DOHH2 (cell line): ENCODE data around the gene CDT1.

Experiments used
- H3F3A ChIP-seq: fragments of 200-600 bp; sonication (generic), shearing (Covaris generic); 2 replicates; pipeline ENCODE4 v1.6.0; 2016; ENCODE audit warnings: antibody characterized with exemption, mild to moderate bottlenecking; ENCODE audit not compliant: control insufficient read depth, insufficient read depth
- H3K27ac ChIP-seq: fragments of 200-600 bp; sonication (generic); 2 replicates; pipeline ENCODE4 v1.5.1; 2014; ENCODE audit warnings: low read depth, mild to moderate bottlenecking, low read length, moderate library complexity
- H3K27me3 ChIP-seq: fragments of 200-600 bp; sonication (generic); 2 replicates; pipeline ENCODE4 v1.6.1; 2014; ENCODE audit warnings: mild to moderate bottlenecking, low read length, mixed read lengths; ENCODE audit not compliant: control insufficient read depth
- H3K36me3 ChIP-seq: fragments of 200-600 bp; sonication (generic); 2 replicates; pipeline ENCODE4 v1.6.1; 2014; ENCODE audit warnings: mild to moderate bottlenecking, low read length, moderate library complexity, mixed read lengths; ENCODE audit not compliant: control insufficient read depth
- H3K4me1 ChIP-seq: fragments of 200-600 bp; sonication (generic); 2 replicates; pipeline ENCODE4 v1.6.1; 2014; ENCODE audit warnings: mild to moderate bottlenecking, low read length, mixed read lengths; ENCODE audit not compliant: control insufficient read depth
- H3K4me2 ChIP-seq: fragments of 200-600 bp; sonication (generic); 2 replicates; pipeline ENCODE4 v1.6.0; 2014; ENCODE audit warnings: mild to moderate bottlenecking, low read length, moderate library complexity
- H3K4me3 ChIP-seq: fragments of 200-600 bp; sonication (generic); 2 replicates; pipeline ENCODE4 v1.5.1; 2014; ENCODE audit warnings: mild to moderate bottlenecking, low read length, mixed read lengths
- H3K79me2 ChIP-seq: fragments of 200-600 bp; sonication (generic); 2 replicates; pipeline ENCODE4 v1.6.1; 2014; ENCODE audit warnings: mild to moderate bottlenecking, low read length, mixed read lengths; ENCODE audit not compliant: control insufficient read depth
- H3K9me2 ChIP-seq: fragments of 200-600 bp; sonication (generic); replicated peaks from 2 replicates; pipeline ENCODE4 v1.6.1; 2014; ENCODE audit warnings: mild to moderate bottlenecking, low read length, mixed read lengths; ENCODE audit not compliant: control insufficient read depth
- H3K9me3 ChIP-seq: fragments of 200-600 bp; sonication (generic); 2 replicates; pipeline ENCODE4 v1.6.1; 2014; ENCODE audit warnings: antibody characterized with exemption, low read length, mixed read lengths; ENCODE audit not compliant: control insufficient read depth, insufficient read depth
- H4K20me1 ChIP-seq: fragments of 200-600 bp; sonication (generic); 2 replicates; pipeline ENCODE4 v1.6.0; 2014; ENCODE audit warnings: low read depth, mild to moderate bottlenecking, antibody characterized with exemption, low read length, moderate library complexity; ENCODE audit not compliant: control insufficient read depth, insufficient read depth
- EZH2phosphoT487 ChIP-seq: fragments of 200-600 bp; sonication (generic); IDR thresholded peaks from 2 replicates; pipeline ENCODE4 v1.6.1; 2017; ENCODE audit warnings: borderline replicate concordance, mild to moderate bottlenecking, antibody characterized with exemption, low read length, moderate library complexity, mixed read lengths
- TF ChIP-seq, protein P1 (sequence below): fragments of 200-600 bp; sonication (generic); IDR thresholded peaks from one replicate; pipeline ENCODE4 v1.5.1; 2014; ENCODE audit warnings: antibody characterized with exemption, mild to moderate bottlenecking, low read depth, low read length; ENCODE audit not compliant: poor library complexity, severe bottlenecking

The CDT1 gene

DNA sequence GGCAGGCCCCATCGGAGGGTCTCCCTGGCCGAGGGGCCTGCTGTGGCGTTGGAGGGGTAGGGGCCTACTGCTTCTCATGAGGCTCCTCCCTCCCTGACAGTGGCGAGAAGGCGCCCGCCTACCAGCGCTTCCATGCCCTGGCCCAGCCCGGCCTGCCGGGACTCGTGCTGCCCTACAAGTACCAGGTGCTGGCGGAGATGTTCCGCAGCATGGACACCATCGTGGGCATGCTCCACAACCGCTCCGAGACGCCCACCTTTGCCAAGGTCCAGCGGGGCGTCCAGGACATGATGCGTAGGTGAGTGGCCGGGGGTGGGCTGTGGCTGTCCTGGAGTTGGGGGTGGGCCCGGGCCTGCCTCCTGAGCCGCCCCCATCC is 1.7 kb downstream of the CDT1 start:
- H3K4me1 ChIP-seq, result peaks cover 53% of the 10 kb centered on the region

DNA sequence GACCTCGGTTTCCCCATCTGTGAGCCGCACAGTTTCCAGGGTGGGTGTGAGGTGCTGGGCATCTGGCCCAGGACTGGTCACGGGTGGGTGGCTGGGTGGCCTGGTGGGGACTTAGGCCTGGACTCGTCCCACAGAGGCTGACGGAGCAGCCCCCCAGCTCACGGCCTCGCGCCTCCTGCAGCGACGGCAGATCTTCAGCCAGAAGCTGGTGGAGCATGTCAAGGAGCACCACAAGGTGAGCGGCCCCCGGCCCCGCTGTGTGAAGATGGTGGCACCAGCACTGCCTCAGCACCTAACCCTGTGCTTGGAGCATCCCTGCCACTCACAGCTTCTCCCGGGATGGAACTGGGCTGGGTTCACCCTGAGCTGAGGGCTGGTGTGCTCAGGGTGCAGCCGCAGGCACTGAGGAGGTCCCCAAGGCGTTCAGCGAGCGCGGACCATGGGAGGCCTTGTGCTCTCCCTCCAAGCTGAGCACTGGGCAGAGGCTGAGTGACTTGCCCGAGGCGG is 2.4 kb downstream of the CDT1 start:
- Histone ChIP-seq H4K20me1 (peaks cover 8% of the 10 kb centered on the region; the same call in 1 of the 2 replicates), H3K79me2 (peaks cover 68% of the 10 kb centered on the region), H3K4me2 (peak overlapping the region; percentile 91; the same call in 1 of the 2 replicates), H3K4me1 (peaks cover 53% of the 10 kb centered on the region), H3K27ac (no peak overlapping the region), H3K27me3 (no peaks in the 10 kb centered on the region), H3K9me3 (no peaks in the 10 kb centered on the region), H3K36me3 (peaks cover 74% of the 10 kb centered on the region), H3F3A (peaks cover 24% of the 10 kb centered on the region), H3K4me3 (no peak overlapping the region), H3K9me2 (no peaks in the 10 kb centered on the region)
- no peak for TF ChIP-seq EZH2phosphoT487
- TF ChIP-seq, protein P1, sequence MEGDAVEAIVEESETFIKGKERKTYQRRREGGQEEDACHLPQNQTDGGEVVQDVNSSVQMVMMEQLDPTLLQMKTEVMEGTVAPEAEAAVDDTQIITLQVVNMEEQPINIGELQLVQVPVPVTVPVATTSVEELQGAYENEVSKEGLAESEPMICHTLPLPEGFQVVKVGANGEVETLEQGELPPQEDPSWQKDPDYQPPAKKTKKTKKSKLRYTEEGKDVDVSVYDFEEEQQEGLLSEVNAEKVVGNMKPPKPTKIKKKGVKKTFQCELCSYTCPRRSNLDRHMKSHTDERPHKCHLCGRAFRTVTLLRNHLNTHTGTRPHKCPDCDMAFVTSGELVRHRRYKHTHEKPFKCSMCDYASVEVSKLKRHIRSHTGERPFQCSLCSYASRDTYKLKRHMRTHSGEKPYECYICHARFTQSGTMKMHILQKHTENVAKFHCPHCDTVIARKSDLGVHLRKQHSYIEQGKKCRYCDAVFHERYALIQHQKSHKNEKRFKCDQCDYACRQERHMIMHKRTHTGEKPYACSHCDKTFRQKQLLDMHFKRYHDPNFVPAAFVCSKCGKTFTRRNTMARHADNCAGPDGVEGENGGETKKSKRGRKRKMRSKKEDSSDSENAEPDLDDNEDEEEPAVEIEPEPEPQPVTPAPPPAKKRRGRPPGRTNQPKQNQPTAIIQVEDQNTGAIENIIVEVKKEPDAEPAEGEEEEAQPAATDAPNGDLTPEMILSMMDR, result no peak

More for the DNA sequence above, 1.7 kb downstream of the CDT1 start:
- Histone ChIP-seq H3F3A (peaks cover 26% of the 10 kb centered on the region), H4K20me1 (peaks cover 8% of the 10 kb centered on the region; the same call in 1 of the 2 replicates), H3K9me2 (no peaks in the 10 kb centered on the region), H3K27me3 (no peaks in the 10 kb centered on the region), H3K4me3 (peak overlapping the region; percentile 98), H3K4me2 (peak overlapping the region; percentile 91), H3K27ac (no peak overlapping the region), H3K9me3 (no peaks in the 10 kb centered on the region), H3K36me3 (peaks cover 73% of the 10 kb centered on the region), H3K79me2 (peaks cover 68% of the 10 kb centered on the region)
- TF ChIP-seq EZH2phosphoT487, result no peak

DNA sequence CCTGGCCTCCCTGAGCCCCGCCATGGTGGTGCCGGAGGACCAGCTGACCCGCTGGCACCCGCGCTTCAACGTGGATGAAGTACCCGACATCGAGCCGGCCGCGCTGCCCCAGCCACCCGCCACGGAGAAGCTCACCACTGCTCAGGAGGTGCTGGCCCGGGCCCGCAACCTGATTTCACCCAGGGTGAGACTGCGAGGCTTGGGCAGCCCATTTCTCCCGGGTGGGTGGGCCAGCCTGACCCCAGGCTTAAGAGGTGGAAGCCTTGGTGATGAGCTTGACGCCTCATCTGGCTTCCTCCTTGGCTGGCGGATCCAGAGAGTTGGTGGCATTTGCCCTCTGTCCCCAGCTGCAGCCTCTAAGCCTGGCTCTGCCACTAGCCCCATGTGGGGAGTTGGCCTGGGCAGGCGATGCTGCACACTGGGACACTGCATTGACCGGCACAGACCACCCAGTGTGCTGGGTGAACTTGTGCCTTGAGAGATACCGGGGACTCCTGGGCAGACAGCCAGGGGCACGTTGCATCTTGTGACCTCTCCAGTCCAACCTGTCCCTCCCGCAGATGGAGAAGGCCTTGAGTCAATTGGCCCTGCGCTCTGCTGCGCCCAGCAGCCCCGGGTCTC is 3.0 kb downstream of the CDT1 start:
- Histone ChIP-seq H3K27me3 (no peaks in the 10 kb centered on the region), H3K9me3 (no peaks in the 10 kb centered on the region), H3K9me2 (no peaks in the 10 kb centered on the region), H3K4me1 (peaks cover 47% of the 10 kb centered on the region), H3K36me3 (peaks cover 69% of the 10 kb centered on the region), H3K4me3 (no peak overlapping the region), H4K20me1 (peaks cover 8% of the 10 kb centered on the region; the same call in 1 of the 2 replicates), H3K79me2 (peaks cover 67% of the 10 kb centered on the region), H3F3A (peaks cover 21% of the 10 kb centered on the region), H3K4me2 (no peak overlapping the region), H3K27ac (no peak overlapping the region)
- TF ChIP-seq, protein P1, result no peak
- TF ChIP-seq EZH2phosphoT487, result no peak

DNA sequence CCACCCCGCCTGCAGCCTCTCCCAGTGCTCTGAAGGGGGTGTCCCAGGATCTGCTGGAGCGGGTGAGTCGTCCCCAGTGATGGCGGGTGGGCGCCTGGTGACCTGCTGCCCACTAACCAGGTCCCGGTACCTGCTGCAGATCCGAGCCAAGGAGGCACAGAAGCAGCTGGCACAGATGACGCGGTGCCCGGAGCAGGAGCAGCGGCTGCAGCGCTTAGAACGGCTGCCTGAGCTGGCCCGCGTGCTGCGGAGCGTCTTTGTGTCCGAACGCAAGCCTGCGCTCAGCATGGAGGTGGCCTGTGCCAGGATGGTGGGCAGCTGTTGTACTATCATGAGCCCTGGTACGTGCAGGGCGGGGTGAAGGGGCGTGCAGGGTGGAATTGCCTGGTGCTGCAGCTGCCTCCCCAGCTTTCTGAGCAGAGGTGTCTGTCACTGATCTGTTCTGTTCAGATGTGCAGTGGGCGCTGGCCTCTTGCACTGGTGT is 3.6 kb downstream of the CDT1 start:
- Histone ChIP-seq H3K27ac (no peak overlapping the region), H3K27me3 (no peaks in the 10 kb centered on the region), H3K36me3 (peaks cover 72% of the 10 kb centered on the region), H3K4me1 (peaks cover 45% of the 10 kb centered on the region), H3F3A (peaks cover 17% of the 10 kb centered on the region), H3K4me3 (no peak overlapping the region), H4K20me1 (peaks cover 8% of the 10 kb centered on the region; the same call in 1 of the 2 replicates), H3K4me2 (no peak overlapping the region), H3K79me2 (peaks cover 65% of the 10 kb centered on the region), H3K9me3 (peaks cover 3% of the 10 kb centered on the region; the same call in 1 of the 2 replicates), H3K9me2 (no peaks in the 10 kb centered on the region)
- no peak for TF ChIP-seq EZH2phosphoT487
- TF ChIP-seq, protein P1, result no peak
